Gastroesophageal sphincter (tissue), 3 donors: Measurements from ENCODE around the gene HS6ST3.

Source experiments
- POLR2A ChIP-seq, 2 donors: fragments of 450-650 bp; IDR thresholded peaks; one replicate each; pipeline ENCODE4 v1.6.1; 2017; ENCODE audit warnings: antibody characterized with exemption in 2 of 2, mild to moderate bottlenecking in 2 of 2, moderate library complexity in 1 of 2
- TF ChIP-seq, protein P1 (sequence below), 4 experiments: fragments of 200-600 bp in 2 of 4; fragments of 450-650 bp in 2 of 4; sonication (generic) in 1 of 4; IDR thresholded peaks; one replicate each; pipeline ENCODE4 v1.5.1; 2017 to 2019; ENCODE audit warnings: antibody characterized with exemption in 4 of 4, mild to moderate bottlenecking in 2 of 4, moderate library complexity in 2 of 4

DNA sequence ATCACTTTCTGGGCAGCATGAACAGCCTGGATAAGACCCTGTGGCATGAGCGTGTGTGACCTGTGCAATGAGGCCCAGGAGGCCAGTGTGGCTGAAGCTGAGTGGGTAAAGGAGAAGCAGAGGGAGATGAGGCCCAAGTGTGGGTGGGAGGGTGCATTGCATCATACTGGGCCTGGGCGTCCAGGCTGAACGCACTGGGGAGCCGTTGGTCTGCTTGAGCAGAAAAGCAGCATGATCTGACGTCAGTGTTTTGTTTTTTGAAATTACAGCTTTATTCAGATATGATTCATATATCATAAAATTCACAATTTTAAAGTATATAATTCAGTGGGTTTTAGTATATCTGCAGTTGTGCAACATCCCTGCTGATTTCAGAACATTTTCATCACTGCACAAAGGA lies 409.7 kb downstream of the HS6ST3 start:
- TF ChIP-seq, protein P1, sequence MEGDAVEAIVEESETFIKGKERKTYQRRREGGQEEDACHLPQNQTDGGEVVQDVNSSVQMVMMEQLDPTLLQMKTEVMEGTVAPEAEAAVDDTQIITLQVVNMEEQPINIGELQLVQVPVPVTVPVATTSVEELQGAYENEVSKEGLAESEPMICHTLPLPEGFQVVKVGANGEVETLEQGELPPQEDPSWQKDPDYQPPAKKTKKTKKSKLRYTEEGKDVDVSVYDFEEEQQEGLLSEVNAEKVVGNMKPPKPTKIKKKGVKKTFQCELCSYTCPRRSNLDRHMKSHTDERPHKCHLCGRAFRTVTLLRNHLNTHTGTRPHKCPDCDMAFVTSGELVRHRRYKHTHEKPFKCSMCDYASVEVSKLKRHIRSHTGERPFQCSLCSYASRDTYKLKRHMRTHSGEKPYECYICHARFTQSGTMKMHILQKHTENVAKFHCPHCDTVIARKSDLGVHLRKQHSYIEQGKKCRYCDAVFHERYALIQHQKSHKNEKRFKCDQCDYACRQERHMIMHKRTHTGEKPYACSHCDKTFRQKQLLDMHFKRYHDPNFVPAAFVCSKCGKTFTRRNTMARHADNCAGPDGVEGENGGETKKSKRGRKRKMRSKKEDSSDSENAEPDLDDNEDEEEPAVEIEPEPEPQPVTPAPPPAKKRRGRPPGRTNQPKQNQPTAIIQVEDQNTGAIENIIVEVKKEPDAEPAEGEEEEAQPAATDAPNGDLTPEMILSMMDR (IDR thresholded peaks at IDR 0.05): no peak
- TF ChIP-seq POLR2A (IDR thresholded peaks at IDR 0.05): no peak
